GM19328 (cell line): ENCODE results near the gene CACNG7.

Experiments used
- ATAC-seq: cut with Tn5 transposase; IDR thresholded peaks from one replicate; pipeline ENCODE4 v1.9.1; 2021; ENCODE audit warnings: mild to moderate bottlenecking, moderate library complexity; ENCODE audit not compliant: unreplicated experiment

CACNG7 gene

DNA sequence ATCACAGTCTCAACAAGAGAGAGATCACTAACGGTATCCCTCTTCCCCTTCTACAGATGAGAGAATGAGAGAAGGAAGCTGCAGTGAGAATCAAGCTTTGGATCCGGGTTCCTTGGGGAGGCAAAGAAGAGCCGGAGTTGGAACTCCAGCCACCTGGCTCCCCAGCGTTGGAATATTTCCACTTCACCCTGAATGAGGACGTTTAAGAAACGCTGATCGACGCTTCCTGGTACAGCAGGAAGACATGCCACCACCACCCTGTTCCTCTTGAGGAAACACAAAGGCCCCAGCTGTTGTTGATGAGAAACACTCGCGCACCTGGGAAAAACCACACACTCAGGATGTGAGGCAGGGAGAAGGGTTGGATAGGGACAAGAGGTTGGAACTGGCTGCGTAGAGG lies 42.4 kb downstream of the CACNG7 start:
- no peak for ATAC-seq

- ATAC-seq: no peak
Measured at GRCh38 chr19:53951947-53952346, 42.9 kb downstream of the CACNG7 start.

DNA sequence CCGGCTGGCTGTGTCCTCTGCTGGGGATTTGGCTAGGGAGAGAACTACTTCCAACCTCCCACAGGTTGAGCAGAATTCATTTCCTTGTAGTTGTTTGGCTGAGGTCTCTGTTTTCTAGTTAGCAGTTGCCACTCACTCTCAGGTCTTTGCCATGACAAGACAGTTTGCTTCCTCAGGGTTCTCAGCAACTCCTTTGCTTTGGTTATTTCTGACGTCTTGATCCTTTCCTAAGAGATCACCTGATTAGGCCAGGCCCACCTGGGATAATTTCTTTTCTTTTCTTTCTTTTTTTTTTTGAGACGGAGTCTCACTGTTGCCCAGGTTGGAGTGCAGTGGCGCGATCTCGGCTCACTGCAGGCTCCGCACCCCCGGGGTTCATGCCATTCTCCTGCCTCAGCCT lies 44.3 kb downstream of the CACNG7 start:
- ATAC-seq: no peak

DNA sequence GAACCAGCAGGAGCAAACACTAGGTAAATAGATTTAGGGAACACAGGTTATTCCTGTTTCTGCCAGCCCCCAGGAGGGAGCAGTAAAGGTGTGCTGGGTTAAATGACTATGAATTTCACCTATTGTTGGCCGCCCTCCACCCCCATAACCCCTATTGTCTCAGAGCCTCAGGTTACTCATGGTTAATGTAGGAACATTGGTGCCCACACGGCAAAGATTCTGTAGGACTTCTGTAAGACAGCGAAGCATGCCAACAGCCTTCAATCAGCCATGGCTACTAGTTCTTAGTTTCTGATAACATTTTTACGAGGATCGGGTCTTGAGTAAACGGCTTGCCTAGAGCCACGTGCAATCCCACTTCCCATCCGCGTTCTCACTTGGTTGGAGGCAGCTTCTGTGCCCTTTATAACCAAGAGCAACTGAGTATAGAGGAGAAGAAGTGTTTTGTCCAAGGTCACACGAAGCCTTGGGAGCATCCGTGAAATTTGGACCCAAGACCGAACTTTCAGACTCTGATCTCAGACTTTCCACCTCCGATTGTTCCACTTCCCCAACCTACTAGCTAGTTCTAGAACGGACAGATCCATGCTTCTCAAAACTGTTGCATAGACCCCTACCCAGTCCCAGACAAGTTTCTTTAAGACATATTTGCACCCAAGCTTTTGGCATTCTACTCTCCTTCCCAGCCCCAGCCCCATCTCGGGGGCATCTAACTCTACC lies 48.5 kb downstream of the CACNG7 start:
- no peak for ATAC-seq

DNA sequence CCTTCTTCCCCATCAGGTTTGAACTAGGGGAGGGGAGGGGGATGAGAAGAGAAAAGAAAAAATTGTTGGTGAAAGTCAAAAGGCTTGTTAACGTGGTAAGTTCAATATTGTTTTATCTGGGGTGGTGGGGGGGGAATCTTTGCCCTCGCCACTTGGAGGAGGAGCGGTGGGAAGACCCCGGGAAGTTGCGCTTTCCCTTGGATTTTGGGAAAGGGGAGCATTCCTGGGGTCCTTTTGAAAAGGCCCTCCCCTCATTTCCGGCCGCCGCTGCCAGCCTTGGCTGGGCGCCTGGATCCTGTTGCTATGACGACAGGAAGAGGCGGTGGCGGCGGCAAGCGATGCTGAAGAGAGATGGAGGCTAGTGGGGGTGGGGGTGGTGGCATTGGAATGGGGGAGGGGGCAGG lies 49.1 kb downstream of the CACNG7 start:
- no peak for ATAC-seq

DNA sequence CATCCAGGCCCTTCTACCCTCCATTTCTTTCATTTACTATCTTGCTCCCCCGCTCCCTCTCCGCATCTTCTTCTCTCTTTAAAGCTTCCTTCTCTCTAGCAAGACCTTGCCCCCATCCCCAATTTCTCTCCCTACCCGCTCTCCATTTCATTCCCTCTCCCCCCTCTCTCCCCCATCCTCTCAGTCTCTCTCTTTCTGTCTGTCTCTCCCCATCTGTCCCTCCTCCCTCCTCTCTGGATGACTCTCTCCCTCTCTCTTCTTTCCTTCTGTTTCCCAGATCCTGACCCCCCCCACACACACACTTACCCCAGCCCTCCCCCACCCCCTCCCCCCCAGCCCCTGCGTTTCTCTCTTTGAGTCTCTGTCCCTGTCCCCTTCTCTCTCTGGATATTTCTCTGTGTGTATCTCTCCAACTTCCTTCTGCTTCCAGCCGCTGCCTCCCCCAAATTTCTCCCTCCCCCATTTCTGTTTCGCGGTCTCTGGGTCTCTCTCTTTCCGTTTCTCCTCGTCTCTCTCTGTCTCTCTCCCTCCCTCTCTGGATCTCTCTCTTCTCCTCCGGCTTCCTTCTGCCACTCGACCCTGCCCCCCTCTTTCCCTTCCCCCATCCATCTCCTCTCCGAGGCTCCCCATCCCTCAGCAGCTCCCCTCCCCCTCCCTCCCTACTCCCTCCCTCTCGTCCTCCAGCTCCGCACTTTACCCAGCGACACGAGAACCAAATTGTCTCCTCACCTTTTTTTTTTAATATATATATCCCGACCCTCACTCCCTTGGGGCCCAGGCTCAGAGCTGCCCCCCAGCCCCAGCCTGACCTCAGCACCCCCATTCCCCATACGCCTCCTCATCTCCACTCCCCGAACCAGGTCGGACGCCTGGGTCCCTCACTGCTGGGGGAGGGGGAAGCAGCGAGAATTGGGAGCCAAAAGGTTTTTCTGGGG lies 50.0 kb downstream of the CACNG7 start:
- no peak for ATAC-seq

DNA sequence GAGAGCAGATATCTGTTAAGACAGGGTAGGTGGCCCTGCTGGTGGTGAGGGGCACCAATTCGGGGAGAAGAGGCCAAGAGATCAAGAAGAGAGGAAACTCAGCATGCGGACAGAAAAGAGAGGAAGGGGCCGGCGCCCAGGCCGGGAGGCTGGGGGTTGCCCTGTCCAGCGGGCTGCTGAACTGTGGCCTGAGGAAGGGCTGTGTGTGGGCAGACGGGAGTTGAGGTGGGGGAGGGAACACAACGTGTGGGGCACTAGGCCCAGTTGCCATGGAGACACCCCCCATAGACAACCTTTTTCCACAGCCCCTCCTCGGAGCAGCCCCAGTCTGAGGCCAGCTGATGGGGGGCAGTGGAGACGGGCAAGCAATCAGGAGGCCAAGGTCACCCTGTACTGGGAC lies 51.1 kb downstream of the CACNG7 start:
- ATAC-seq: no peak

DNA sequence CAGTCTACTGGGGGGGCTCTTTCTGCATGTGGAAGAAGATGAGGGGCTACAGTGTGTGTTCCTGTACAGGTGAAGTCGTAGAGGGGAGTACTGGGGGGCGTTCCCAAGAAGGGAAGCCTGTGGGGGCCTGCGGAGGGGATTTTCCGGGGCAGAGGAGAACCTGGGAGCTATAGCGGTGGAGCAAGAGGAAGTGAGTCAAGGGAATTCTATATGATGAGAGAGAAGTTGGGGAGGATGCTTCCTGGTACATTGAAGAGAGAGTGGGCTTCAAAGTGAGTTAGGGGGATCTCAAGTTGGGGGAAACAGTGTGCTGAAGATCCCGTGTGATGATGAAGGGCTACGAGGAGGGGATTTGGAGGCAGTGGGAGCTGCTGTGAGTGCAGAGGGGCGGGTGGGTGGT lies 51.8 kb downstream of the CACNG7 start:
- ATAC-seq: no peak

DNA sequence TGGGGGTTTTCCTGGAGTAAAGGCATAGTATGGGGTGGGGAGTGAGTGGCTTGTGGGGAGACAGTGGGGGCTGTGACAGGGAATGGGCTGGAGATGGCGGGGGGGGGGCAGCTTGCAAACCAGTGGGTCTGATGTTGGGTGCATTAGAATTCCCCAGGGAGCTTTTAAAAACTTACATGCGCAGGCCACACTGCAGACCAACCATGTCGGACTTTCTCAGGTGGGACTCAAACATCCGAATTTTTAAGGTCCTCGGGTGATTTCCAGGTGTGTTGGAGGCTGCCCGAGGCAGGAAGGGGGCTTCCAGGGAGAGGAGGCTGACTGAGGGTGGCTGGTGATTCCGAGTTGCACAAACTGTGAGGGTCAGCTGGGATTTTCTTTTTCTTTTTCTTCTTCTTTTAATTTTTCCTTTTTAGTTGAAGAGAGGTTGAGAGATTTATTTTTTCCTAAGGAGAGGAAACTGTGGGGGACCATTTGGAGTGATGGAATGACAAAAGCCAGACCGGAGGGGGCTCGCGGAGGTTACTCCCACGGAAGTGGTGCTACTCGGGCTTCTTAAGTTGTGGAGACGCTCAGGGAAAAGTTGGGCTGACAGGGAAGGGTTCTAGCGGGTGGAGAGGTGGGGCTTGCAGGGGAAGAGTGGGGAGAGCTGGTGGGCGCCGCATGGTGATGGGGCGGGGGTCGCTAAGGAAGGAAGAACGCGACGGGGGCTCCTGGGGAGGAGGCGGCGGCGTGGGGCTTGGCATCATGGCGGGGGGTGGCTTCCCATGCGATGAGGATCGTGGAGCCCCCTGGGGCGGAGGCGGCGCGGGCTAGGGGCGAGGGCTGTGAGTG lies 52.7 kb downstream of the CACNG7 start:
- no peak for ATAC-seq

GRCh38 chr19:53962887-53963431 lies 53.9 kb downstream of the CACNG7 start, which contains the start of gene CACNG8:
Gene CACNG8, plus strand, starts transcription at chr19:53962937.
- no peak for ATAC-seq

DNA sequence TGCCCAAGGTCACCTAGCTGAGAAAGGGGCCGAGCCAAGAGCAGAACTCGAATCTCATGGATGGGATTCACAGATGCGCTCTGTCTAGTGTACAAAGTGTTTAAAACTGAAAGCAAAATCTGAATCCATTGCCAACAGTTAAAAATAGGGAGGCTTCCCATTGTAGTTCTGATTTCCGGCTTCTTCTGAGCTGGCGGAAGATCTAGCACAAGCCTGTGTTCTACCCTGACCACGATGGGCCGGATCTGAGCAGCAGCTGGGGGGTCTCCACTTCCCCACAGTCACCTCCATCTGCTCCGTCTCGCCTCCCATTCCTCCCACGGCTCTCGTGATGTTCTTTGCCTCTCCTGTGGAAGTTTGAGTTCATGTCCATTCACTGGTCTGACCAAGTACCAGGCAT lies 56.0 kb downstream of the CACNG7 start:
- ATAC-seq: no peak

GRCh38 chr19:53966931-53967330 lies 57.9 kb downstream of the CACNG7 start:
- no peak for ATAC-seq

- ATAC-seq: no peak
Measured at GRCh38 chr19:53969366-53969765, 60.3 kb downstream of the CACNG7 start.

DNA sequence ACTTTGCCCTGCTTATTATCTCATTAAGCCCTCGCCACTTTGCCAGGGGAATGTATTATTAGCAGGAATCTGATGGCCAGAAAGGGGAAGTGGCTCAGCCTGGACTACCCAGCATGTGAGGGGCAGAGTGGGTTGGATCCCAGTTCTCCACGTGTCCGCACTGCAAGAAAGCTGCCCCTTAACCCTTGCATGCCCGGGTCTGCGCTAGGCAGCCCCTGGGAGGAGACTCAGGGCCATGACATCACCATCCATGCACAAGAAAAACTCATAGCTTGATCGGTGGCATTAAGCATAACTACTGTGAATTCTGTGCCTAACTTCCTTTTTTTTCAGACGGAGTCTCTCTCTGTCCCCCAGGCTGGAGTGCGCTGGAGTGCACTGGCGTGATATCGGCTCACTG lies 62.6 kb downstream of the CACNG7 start:
- ATAC-seq: no peak

- no peak for ATAC-seq
Measured at GRCh38 chr19:53977429-53977990, 68.4 kb downstream of the CACNG7 start.

- no peak for ATAC-seq
Measured at GRCh38 chr19:53977991-53978731, 69.1 kb downstream of the CACNG7 start.

DNA sequence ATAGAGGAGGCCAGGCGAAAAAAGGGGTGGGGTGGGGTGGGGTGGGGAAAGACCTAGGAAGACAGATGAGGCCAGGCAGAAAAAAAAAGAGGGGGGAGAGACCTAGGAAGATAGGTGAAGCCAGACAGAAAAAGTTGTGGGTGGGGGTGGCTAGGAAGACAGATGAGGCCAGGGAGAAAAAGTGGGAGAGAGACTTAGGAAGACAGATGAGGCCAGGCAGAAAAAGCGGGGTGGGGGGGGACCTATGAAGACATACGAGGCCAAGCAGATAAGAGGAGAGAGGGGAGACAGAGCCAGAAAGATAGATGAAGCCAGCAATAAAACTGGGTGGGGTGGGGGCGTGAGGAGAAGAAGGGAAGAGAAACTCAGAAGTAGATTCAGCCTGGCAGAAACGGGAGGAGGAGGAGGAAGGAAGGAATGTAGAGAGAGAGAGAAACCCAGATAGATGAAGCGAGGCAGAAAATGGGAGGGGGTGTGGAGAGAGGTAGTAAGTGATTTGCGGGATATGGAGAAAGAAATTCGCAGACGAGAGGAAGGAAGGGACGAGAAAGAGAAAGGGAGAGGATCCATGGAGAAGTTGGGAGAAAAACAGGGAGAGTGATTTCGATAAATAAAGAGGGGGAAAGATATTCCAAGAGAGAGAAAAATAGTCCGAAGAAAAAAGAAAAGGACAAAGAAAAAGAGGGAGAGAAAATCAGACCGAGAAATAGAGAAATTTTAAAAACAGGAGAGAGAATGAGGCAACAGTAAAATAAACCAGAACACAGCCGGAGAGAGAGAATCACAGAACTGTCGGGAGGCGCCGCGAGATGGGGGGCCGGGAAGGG lies 70.1 kb downstream of the CACNG7 start:
- ATAC-seq: no peak

GRCh38 chr19:53980539-53981375 lies 71.7 kb downstream of the CACNG7 start:
- ATAC-seq: no peak
